GM12878 (cell line): ENCODE results near the gene VSTM4. TPM values are rescaled to one million over a fixed set of nuclear protein-coding genes. Genes with fewer than 3 reads are reported as not detected.

ENCODE experiments used
- ATAC-seq: fragments of 200-7000 bp; cut with Tn5 transposase; 3 replicates; pipeline ENCODE4 v1.9.1; 2020; ENCODE audit warnings: mild to moderate bottlenecking, moderate library complexity
- BruUV-seq: library from RNA; stranded (reverse); fragments of 400-500 nt; replicated peaks from 2 replicates; lab custom pipeline; 2021; lab: Mats Ljungman, UMichigan
- CTCF ChIA-PET: fragments of 300-600 bp; sonication (Branson Sonifier 250); formaldehyde crosslinking; extraction: SDS; loops from one replicate; lab custom pipeline; 2021; ENCODE audit warnings: inconsistent platforms; lab: Yijun Ruan, JAX
- POLR2A ChIA-PET: fragments of 350-600 bp; formaldehyde crosslinking; extraction: SDS; loops from one replicate; lab custom pipeline; 2021; ENCODE audit warnings: inconsistent platforms; lab: Charles Lee
- RAD21 ChIA-PET: fragments of 300-600 bp; sonication (Branson Sonifier 250); formaldehyde crosslinking; loops from one replicate; lab custom pipeline; 2023; ENCODE audit warnings: antibody characterized with exemption; ENCODE audit not compliant: unreplicated experiment; lab: Charles Lee
- SMC1A ChIA-PET: fragments of 300-600 bp; sonication (Branson Sonifier 250); formaldehyde crosslinking; loops from one replicate; lab custom pipeline; 2023; ENCODE audit not compliant: unreplicated experiment, uncharacterized antibody; lab: Charles Lee
- DNase-seq: peaks from one replicate; pipeline ENCODE4 v3.0.0-alpha.2; 2011; ENCODE audit warnings: low read depth, low spot score
- FAIRE-seq: peaks from 3 replicates; lab custom pipeline; 2011; peaks lifted over from hg19 to GRCh38; lab: Jason Lieb, UNC
- H2AFZ ChIP-seq: 2 replicates; pipeline ENCODE4 v1.6.0; 2011; ENCODE audit warnings: low read depth, low read length, control low read depth; ENCODE audit not compliant: control insufficient read depth
- H3K27ac ChIP-seq: 2 replicates; pipeline ENCODE4 v1.5.1; 2011; ENCODE audit warnings: control low read depth; ENCODE audit not compliant: control insufficient read depth, insufficient read depth
- H3K27me3 ChIP-seq, 2 experiments: replicated peaks in 1 of 2; 2 replicates each; pipeline versions ENCODE4 v1.6.0 to v1.6.1; 2011; ENCODE audit warnings: low read length in 1 of 2; ENCODE audit not compliant: control insufficient read depth in 2 of 2, insufficient read depth in 2 of 2
- H3K36me3 ChIP-seq, 2 experiments: 2 replicates each; pipeline ENCODE4 v1.5.1; 2011; ENCODE audit warnings: low read length in 1 of 2; ENCODE audit not compliant: control insufficient read depth in 2 of 2, insufficient read depth in 2 of 2
- H3K4me1 ChIP-seq: 2 replicates; pipeline ENCODE4 v1.6.1; 2011; ENCODE audit warnings: mild to moderate bottlenecking, low read length, moderate library complexity, mixed read lengths; ENCODE audit not compliant: control insufficient read depth, insufficient read depth
- H3K4me2 ChIP-seq: 2 replicates; pipeline ENCODE4 v1.6.0; 2011; ENCODE audit warnings: control low read depth; ENCODE audit not compliant: control insufficient read depth, insufficient read depth
- H3K4me3 ChIP-seq: fragments of 200-600 bp; sonication (generic); 2 replicates; pipeline ENCODE4 v1.5.1; 2016
- H3K79me2 ChIP-seq: 2 replicates; pipeline ENCODE4 v1.6.0; 2011; ENCODE audit warnings: low read length; ENCODE audit not compliant: control insufficient read depth, insufficient read depth
- H3K9ac ChIP-seq: 2 replicates; pipeline ENCODE4 v1.8.0; 2011; ENCODE audit warnings: low read length, control low read depth, mixed read lengths; ENCODE audit not compliant: control insufficient read depth, insufficient read depth
- H3K9me3 ChIP-seq: replicated peaks from 3 replicates; pipeline ENCODE4 v1.5.1; 2011; ENCODE audit warnings: mild to moderate bottlenecking, low read length; ENCODE audit not compliant: control insufficient read depth, insufficient read depth
- H4K20me1 ChIP-seq: 2 replicates; pipeline ENCODE4 v1.6.0; 2011; ENCODE audit not compliant: control insufficient read depth, insufficient read depth
- DPF2 ChIP-seq: fragments of 450-650 bp; IDR thresholded peaks from 2 replicates; pipeline ENCODE4 v1.6.1; 2017; ENCODE audit warnings: mild to moderate bottlenecking
- IRF5 ChIP-seq: fragments of 450-650 bp; IDR thresholded peaks from 2 replicates; pipeline ENCODE4 v1.6.1; 2017; ENCODE audit warnings: borderline replicate concordance
- KDM1A ChIP-seq: fragments of 200-600 bp; sonication (generic); IDR thresholded peaks from 2 replicates; pipeline ENCODE4 v1.6.1; 2016; ENCODE audit warnings: borderline replicate concordance
- LARP7 ChIP-seq: fragments of 450-650 bp; IDR thresholded peaks from 2 replicates; pipeline ENCODE4 v1.6.1; 2017; ENCODE audit warnings: mild to moderate bottlenecking
- NRF1 ChIP-seq: conservative IDR thresholded peaks from 2 replicates; pipeline ENCODE4 v1.6.1; 2011; ENCODE audit warnings: mild to moderate bottlenecking, low read depth, low read length, improper control_type of control experiment
- POLR2A ChIP-seq: IDR thresholded peaks from 2 replicates; pipeline ENCODE4 v1.6.1; 2011; ENCODE audit warnings: low read depth, mild to moderate bottlenecking, low read length
- STAT3 ChIP-seq: IDR thresholded peaks from 2 replicates; pipeline ENCODE4 v1.6.1; 2011; ENCODE audit warnings: low read depth, low read length, improper control_type of control experiment
- WGBS: methylation state at CpG from one replicate; pipeline ENCODE4 v1.1.6; 2016; ENCODE audit warnings: low lambda C conversion rate; ENCODE audit not compliant: insufficient replicate concordance, insufficient coverage; ENCODE audit errors: missing lambda C conversion rate; 5-methylcytosine and 5-hydroxymethylcytosine counted together
- in situ Hi-C: fragments of 300-500 bp; cut with MboI; formaldehyde crosslinking; loops from 9 replicates; pipeline ENCODE4 v1.14.3; 2018; ENCODE audit warnings: mixed read lengths
- intact Hi-C: fragments of 100-400 bp; cut with micrococcal nuclease; formaldehyde crosslinking; loops from one replicate; pipeline ENCODE4 v1.14.2; 2022; ENCODE audit not compliant: unreplicated experiment
- polyA plus RNA-seq, 11 experiments: library from polyadenylated mRNA; depleted of rRNA in 4 of 11; unstranded in 6 of 11; stranded (reverse) in 5 of 11; fragments of >200 nt; fragmentation: Nextera tagmentation in 4 of 11; fragmentation: Illumina TruSeq in 1 of 11; extraction: Ambion mirVana in 4 of 11; extraction: Trizol in 1 of 11; gene quantifications; 1 replicate in 1 of 11; 2 replicates in 10 of 11; pipeline versions ENCODE4 v1.2.1 to v1.2.3, GENCODE V29; 2011 to 2016; ENCODE audit warnings: inconsistent platforms in 2 of 11, missing spikeins in 2 of 11, low read depth in 1 of 11
- total RNA-seq, 4 experiments: library from RNA; depleted of rRNA in 3 of 4; stranded (reverse); fragments of >200 nt in 3 of 4; fragmentation: Illumina TruSeq in 1 of 4; extraction: Trizol in 1 of 4; gene quantifications; 2 replicates each; pipeline versions ENCODE4 v1.2.1 to v1.2.3, GENCODE V29; 2013 to 2021

Gene VSTM4
- total and polyA plus RNA-seq, 10 of the 15 experiments (the other 5 are each of a cell fraction or from before 2014, with no cell fraction given) = 0.01 to 0.14 (median 0.02) TPM; not detected in 7

- H3K9me3 ChIP-seq = no peaks in the 10 kb centered on the region
- H3K27ac ChIP-seq = no peak overlapping the region
- in situ Hi-C loops (no loop called here), intact Hi-C loops (no loop called here)
- no peak for ATAC-seq
- DNase-seq = no peak
- SMC1A ChIA-PET = no interaction called here
- no peaks in the 10 kb centered on the region; the same call in 1 of the 2 replicates for H4K20me1 ChIP-seq
- TF ChIP-seq DPF2 (no peak), KDM1A (no peak), STAT3 (no peak), LARP7 (no peak), NRF1 (no peak), IRF5 (no peak), POLR2A (no peak)
- no peak for FAIRE-seq
- H3K4me3 ChIP-seq = no peak overlapping the region
- no TSS peak for BruUV-seq
- RAD21 ChIA-PET = no interaction called here
- peaks cover 0 to 9% of the 10 kb centered on the region in 2 experiments; a peak in 2 of 4 replicates for H3K27me3 ChIP-seq
- no peaks in the 10 kb centered on the region for H3K36me3 ChIP-seq
- no peaks in the 10 kb centered on the region for H3K79me2 ChIP-seq
- 29% methylated on average over 7 of the region's 7 CpGs for WGBS
- CTCF ChIA-PET = interaction anchor here (0.8 kb wide), 1 partner anchor 369 kb away, joined by 3 read pairs; no protein-coding TSS in a partner anchor
- H2AFZ ChIP-seq = no peak overlapping the region
- H3K4me1 ChIP-seq = no peaks in the 10 kb centered on the region
- H3K4me2 ChIP-seq = no peak overlapping the region
- no peak overlapping the region for H3K9ac ChIP-seq
- POLR2A ChIA-PET = interaction anchor here (0.7 kb wide), 1 partner anchor 8 kb away, joined by 3 read pairs; no protein-coding TSS in a partner anchor
Observed at GRCh38 chr10:49025347-49025983, 89.9 kb downstream of the VSTM4 start.
